NCI-H510A treated with DMSO at 0.1 percent for 48 hours (cell line): ENCODE results near the gene ZSWIM8.

ENCODE experiments used
- DNase-seq: peaks from one replicate; lab custom pipeline; 2025; lab: John Stamatoyannopoulos, UW

ZSWIM8 gene

GRCh38 chr10:73841061-73841421, 55.6 kb downstream of the ZSWIM8 start:
- DNase-seq: no peak

GRCh38 chr10:73841526-73842285, 56.3 kb downstream of the ZSWIM8 start:
- DNase-seq: no peak

DNA sequence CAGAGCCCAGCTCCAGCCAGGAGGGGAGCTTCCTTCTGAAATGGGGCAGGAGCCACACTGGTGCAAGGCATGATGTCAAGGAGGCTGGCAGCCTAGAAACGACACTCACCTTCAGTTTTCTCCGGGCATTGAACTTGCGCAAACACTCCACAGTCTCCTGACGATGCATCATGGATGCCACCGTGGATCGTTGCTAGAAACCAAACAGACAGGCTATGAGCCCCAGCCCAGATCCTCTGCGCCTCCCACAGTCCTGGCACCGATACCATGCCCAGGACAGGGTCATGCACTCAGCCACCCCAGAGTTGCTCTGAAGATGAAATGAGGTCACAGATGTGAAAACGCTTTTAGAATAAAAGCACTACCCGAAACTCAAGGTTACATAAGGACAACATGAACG, 56.9 kb downstream of the ZSWIM8 start:
- DNase-seq: no peak

GRCh38 chr10:73843261-73843660, 57.9 kb downstream of the ZSWIM8 start:
- DNase-seq: no peak

DNA sequence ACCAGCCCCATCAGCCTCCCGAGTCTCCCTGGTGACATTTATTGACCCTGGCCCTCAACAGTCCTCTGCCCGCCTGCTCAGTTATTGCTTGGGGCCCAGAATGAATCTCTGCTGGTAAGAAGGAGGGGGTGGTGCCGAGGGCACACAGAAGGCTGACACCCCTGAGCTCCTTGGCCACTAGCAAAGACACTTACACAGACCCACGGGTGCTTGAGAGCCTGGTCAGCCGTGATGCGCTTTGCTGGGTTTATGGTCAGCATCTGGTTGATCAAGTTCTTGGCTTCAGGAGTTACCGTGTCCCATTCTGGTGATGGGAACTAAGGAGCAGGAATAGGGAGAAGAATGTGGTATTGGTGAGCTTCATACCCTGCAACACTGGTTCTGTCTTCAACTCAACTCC, 61.6 kb downstream of the ZSWIM8 start:
- DNase-seq: no peak

GRCh38 chr10:73848821-73849489, 63.5 kb downstream of the ZSWIM8 start:
- peak; percentile 45 for DNase-seq

- no peak for DNase-seq
Observed at GRCh38 chr10:73850211-73850610, 64.8 kb downstream of the ZSWIM8 start.

DNA sequence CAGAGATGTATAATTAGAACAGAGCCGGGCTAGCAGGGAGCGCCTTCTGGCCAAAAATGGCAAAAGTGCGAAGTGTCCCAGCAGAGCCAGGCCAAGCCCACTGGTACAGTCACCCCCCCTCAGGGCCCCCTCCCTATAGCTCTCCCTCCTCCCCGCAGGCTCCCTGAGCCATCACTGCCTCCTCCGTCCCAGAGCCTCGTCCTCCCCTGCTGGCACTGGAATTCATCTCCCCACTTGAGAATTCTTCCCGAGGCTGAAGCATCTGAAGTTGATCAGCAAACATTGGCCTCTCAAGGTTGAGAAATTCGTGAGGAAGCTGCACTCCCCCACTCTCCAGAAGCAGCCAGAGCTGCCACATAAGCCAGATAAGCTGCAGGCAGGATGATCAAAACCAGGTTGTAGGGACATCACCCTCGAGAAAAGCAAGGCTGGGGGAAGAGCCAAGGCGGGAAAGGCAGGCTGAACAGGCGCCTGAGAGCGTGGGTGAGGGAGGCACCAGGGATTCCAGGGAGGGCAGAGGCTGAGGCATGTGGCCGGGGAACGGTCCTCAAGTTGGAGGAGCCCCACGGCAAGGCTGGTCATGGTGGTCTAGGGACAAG, 65.6 kb downstream of the ZSWIM8 start:
- no peak for DNase-seq
